IMR-90 (cell line): ENCODE measurements around the gene NOL4L. TPM values are rescaled to one million over a fixed set of nuclear protein-coding genes. Genes with fewer than 3 reads are reported as not detected.

Source experiments
- ATAC-seq: fragments of 200-7000 bp; cut with Tn5 transposase; 2 replicates; pipeline ENCODE4 v1.9.1; 2020; ENCODE audit warnings: low read depth, mild to moderate bottlenecking, moderate library complexity
- BruUV-seq: library from RNA; stranded (reverse); fragments of 400-500 nt; replicated peaks from 2 replicates; lab custom pipeline; 2021; lab: Mats Ljungman, UMichigan
- CTCF ChIA-PET: fragments of 300-600 bp; formaldehyde crosslinking; extraction: SDS; loops from one replicate; lab custom pipeline; 2021; ENCODE audit warnings: antibody characterized with exemption; lab: Yijun Ruan, JAX
- POLR2A ChIA-PET: fragments of 300-600 bp; sonication (Branson Sonifier 250); formaldehyde crosslinking; loops from one replicate; lab custom pipeline; 2022; ENCODE audit warnings: antibody characterized with exemption; ENCODE audit not compliant: unreplicated experiment; lab: Charles Lee
- DNase-seq: peaks from one replicate; pipeline ENCODE4 v3.0.0; 2013
- H2AFZ ChIP-seq: replicated peaks from 2 replicates; pipeline ENCODE3; 2013; ENCODE audit warnings: low read length, mild to moderate bottlenecking; ENCODE audit not compliant: poor library complexity
- H2AK5ac ChIP-seq: 2 replicates; pipeline ENCODE4 v1.6.1; 2013; ENCODE audit warnings: low read depth, low read length, inconsistent platforms
- H2AK9ac ChIP-seq: replicated peaks from 2 replicates; pipeline ENCODE3; 2013; ENCODE audit warnings: mild to moderate bottlenecking, low read depth, low read length, moderate library complexity; ENCODE audit not compliant: poor library complexity
- H2BK120ac ChIP-seq: 2 replicates; pipeline ENCODE4 v1.6.1; 2013; ENCODE audit warnings: low read depth, low read length, inconsistent platforms
- H2BK15ac ChIP-seq: 3 replicates; pipeline ENCODE4 v1.6.1; 2013; ENCODE audit warnings: low read depth, low read length, inconsistent platforms
- H2BK20ac ChIP-seq: 2 replicates; pipeline ENCODE4 v1.6.1; 2013; ENCODE audit warnings: low read depth, mild to moderate bottlenecking, inconsistent platforms, low read length, moderate library complexity
- H2BK5ac ChIP-seq: 2 replicates; pipeline ENCODE4 v1.6.1; 2013; ENCODE audit warnings: mild to moderate bottlenecking, low read depth, low read length, inconsistent platforms; ENCODE audit not compliant: poor library complexity, severe bottlenecking
- H3K14ac ChIP-seq: replicated peaks from 2 replicates; pipeline ENCODE4 v1.6.1; 2013; ENCODE audit warnings: low read depth, low read length, inconsistent platforms
- H3K18ac ChIP-seq: 2 replicates; pipeline ENCODE4 v1.6.1; 2013; ENCODE audit warnings: low read depth, low read length, control low read depth
- H3K23ac ChIP-seq: 2 replicates; pipeline ENCODE4 v1.6.1; 2013; ENCODE audit warnings: low read depth, low read length, inconsistent platforms
- H3K27ac ChIP-seq: 2 replicates; pipeline ENCODE4 v1.5.1; 2013; ENCODE audit warnings: mild to moderate bottlenecking, control low read depth, low read length; ENCODE audit not compliant: insufficient read depth
- H3K27me3 ChIP-seq: 2 replicates; pipeline ENCODE4 v1.6.1; 2013; ENCODE audit warnings: low read length; ENCODE audit not compliant: control insufficient read depth, insufficient read depth
- H3K36me3 ChIP-seq: 2 replicates; pipeline ENCODE4 v1.6.1; 2013; ENCODE audit warnings: low read length, mixed read lengths; ENCODE audit not compliant: control insufficient read depth, insufficient read depth
- H3K4ac ChIP-seq: 2 replicates; pipeline ENCODE4 v1.6.1; 2013; ENCODE audit warnings: low read depth, low read length, inconsistent platforms
- H3K4me1 ChIP-seq: 2 replicates; pipeline ENCODE4 v1.6.1; 2013; ENCODE audit warnings: low read length, mixed read lengths; ENCODE audit not compliant: control insufficient read depth, insufficient read depth
- H3K4me2 ChIP-seq: 2 replicates; pipeline ENCODE4 v1.6.1; 2013; ENCODE audit warnings: low read depth, mild to moderate bottlenecking, control low read depth, low read length, moderate library complexity
- H3K4me3 ChIP-seq: 2 replicates; pipeline ENCODE4 v1.5.1; 2013; ENCODE audit warnings: low read depth, mild to moderate bottlenecking, control low read depth, low read length, moderate library complexity; ENCODE audit not compliant: insufficient read depth
- H3K56ac ChIP-seq: 2 replicates; pipeline ENCODE4 v1.6.1; 2013; ENCODE audit warnings: low read length, inconsistent platforms; ENCODE audit not compliant: insufficient read depth; ENCODE audit errors: extremely low read depth
- H3K79me1 ChIP-seq, 2 experiments: 2 replicates each; pipeline ENCODE4 v1.6.1; 2013; ENCODE audit warnings: low read length in 2 of 2, inconsistent platforms in 1 of 2, low read depth in 1 of 2
- H3K9ac ChIP-seq: 2 replicates; pipeline ENCODE4 v1.6.1; 2013; ENCODE audit warnings: low read depth, low read length, control low read depth
- H3K9me1 ChIP-seq: 2 replicates; pipeline ENCODE4 v1.6.1; 2013; ENCODE audit warnings: low read length, inconsistent platforms; ENCODE audit not compliant: insufficient read depth
- H3K9me3 ChIP-seq: 2 replicates; pipeline ENCODE4 v1.6.1; 2013; ENCODE audit warnings: low read length; ENCODE audit not compliant: control insufficient read depth, insufficient read depth
- H4K20me1 ChIP-seq: 2 replicates; pipeline ENCODE4 v1.6.1; 2013; ENCODE audit warnings: low read length, inconsistent platforms; ENCODE audit not compliant: insufficient read depth
- H4K5ac ChIP-seq: 2 replicates; pipeline ENCODE4 v1.6.1; 2013; ENCODE audit warnings: mild to moderate bottlenecking, low read depth, low read length, control low read depth
- H4K8ac ChIP-seq, 2 experiments: 2 replicates each; pipeline ENCODE4 v1.6.1; 2013; ENCODE audit warnings: low read depth in 2 of 2, low read length in 2 of 2, control low read depth in 1 of 2, inconsistent platforms in 1 of 2
- H4K91ac ChIP-seq: 2 replicates; pipeline ENCODE4 v1.6.1; 2013; ENCODE audit warnings: low read depth, low read length, inconsistent platforms; ENCODE audit not compliant: insufficient read depth
- BHLHE40 ChIP-seq: fragments of 150-350 bp; IDR thresholded peaks from 2 replicates; pipeline ENCODE4 v1.6.1; 2016; ENCODE audit warnings: mild to moderate bottlenecking, low read depth, low read length
- CEBPB ChIP-seq: IDR thresholded peaks from 2 replicates; pipeline ENCODE4 v1.6.1; 2012; ENCODE audit warnings: low read depth, low read length, improper control_type of control experiment
- CHD1 ChIP-seq: IDR thresholded peaks from 2 replicates; pipeline ENCODE4 v1.6.1; 2012; ENCODE audit warnings: low read depth, low read length, improper control_type of control experiment
- ELK1 ChIP-seq: fragments of 150-350 bp; IDR thresholded peaks from 2 replicates; pipeline ENCODE4 v1.6.1; 2016; ENCODE audit warnings: low read depth, mild to moderate bottlenecking, low read length, moderate library complexity, borderline replicate concordance
- MAFK ChIP-seq: IDR thresholded peaks from 2 replicates; pipeline ENCODE4 v1.6.1; 2012; ENCODE audit warnings: low read depth, low read length, improper control_type of control experiment
- MXI1 ChIP-seq: IDR thresholded peaks from 2 replicates; pipeline ENCODE4 v1.6.1; 2012; ENCODE audit warnings: low read depth, mild to moderate bottlenecking, low read length, moderate library complexity, borderline replicate concordance
- NFE2L2 ChIP-seq: fragments of 150-350 bp; IDR thresholded peaks from 2 replicates; pipeline ENCODE4 v1.6.1; 2016; ENCODE audit warnings: low read depth, mild to moderate bottlenecking, low read length
- RAD21 ChIP-seq: IDR thresholded peaks from 2 replicates; pipeline ENCODE4 v1.6.1; 2012; ENCODE audit warnings: low read length, improper control_type of control experiment
- RFX5 ChIP-seq: IDR thresholded peaks from 2 replicates; pipeline ENCODE4 v1.8.0; 2012; ENCODE audit warnings: low read depth, mild to moderate bottlenecking, low read length, moderate library complexity
- USF2 ChIP-seq: fragments of 150-350 bp; IDR thresholded peaks from 2 replicates; pipeline ENCODE4 v1.6.1; 2017; ENCODE audit warnings: mild to moderate bottlenecking, antibody characterized with exemption, low read length, low read depth
- WGBS, 2 experiments: methylation state at CpG; one replicate each; pipeline versions ENCODE4 v1.1.5 to v1.1.7; 2013; ENCODE audit warnings: missing lambda C conversion rate in 2 of 2; ENCODE audit not compliant: insufficient read length in 1 of 2; ENCODE audit errors: extremely low coverage in 2 of 2; 5-methylcytosine and 5-hydroxymethylcytosine counted together
- dilution Hi-C: fragments of 300-500 bp; cut with HindIII; formaldehyde crosslinking; loops from one replicate; pipeline ENCODE4 v1.14.3; 2018; ENCODE audit warnings: low sequenced_read_pairs; ENCODE audit not compliant: unreplicated experiment
- in situ Hi-C: fragments of 300-500 bp; cut with MboI; formaldehyde crosslinking; loops from 3 replicates; pipeline ENCODE4 v1.14.3; 2019; ENCODE audit warnings: low sequenced_read_pairs, inconsistent platforms, mixed read lengths
- intact Hi-C: fragments of 100-400 bp; cut with micrococcal nuclease; formaldehyde crosslinking; loops from 2 replicates; pipeline ENCODE4 v1.10.0; 2022
- polyA plus RNA-seq, 3 experiments: library from polyadenylated mRNA; depleted of rRNA; stranded (reverse); fragments of >200 nt; gene quantifications; 2 replicates each; pipeline ENCODE4 v1.2.3, GENCODE V29; 2012; ENCODE audit warnings: low replicate concordance in 1 of 3
- total RNA-seq: library from RNA; depleted of rRNA; stranded (reverse); fragments of >200 nt; gene quantifications from 2 replicates; pipeline ENCODE4 v1.2.3, GENCODE V29; 2012

Gene NOL4L
- total and polyA plus RNA-seq, 2 of the 4 experiments (the other 2 are of a cell fraction), result 4.7 to 13.3 TPM

- H2BK120ac ChIP-seq, result no peak overlapping the region
- H3K4ac ChIP-seq, result no peak overlapping the region
- H2BK20ac ChIP-seq, result 0 out of 2 replicates have a peak overlapping the region, but pooled peaks have one; percentile 1
- ChIA-PET POLR2A (no interaction called here), CTCF (no interaction called here)
- no peak overlapping the region for H4K91ac ChIP-seq
- no peak overlapping the region for H3K4me2 ChIP-seq
- no peak overlapping the region for H4K5ac ChIP-seq
- H3K4me3 ChIP-seq, result no peak overlapping the region
- in situ Hi-C loops (loop anchor here (5.0 to 10.0 kb wide), 2 partner anchors 134 to 257 kb away; no protein-coding TSS in a partner anchor), dilution Hi-C loops (no loop called here), intact Hi-C loops (no loop called here)
- H3K9me1 ChIP-seq, result peaks cover 8% of the 10 kb centered on the region
- H3K79me1 ChIP-seq, result no peaks in the 10 kb centered on the region
- no peaks in the 10 kb centered on the region; the same call in 1 of the 2 replicates for H3K27me3 ChIP-seq
- H4K8ac ChIP-seq, result no peak overlapping the region
- H3K36me3 ChIP-seq, result no peaks in the 10 kb centered on the region
- no peaks in the 10 kb centered on the region; the same call in 1 of the 2 replicates for H4K20me1 ChIP-seq
- no peak overlapping the region for H3K23ac ChIP-seq
- H3K9ac ChIP-seq, result no peak overlapping the region
- DNase-seq (no peak), ATAC-seq (no peak)
- no peak overlapping the region for H2BK15ac ChIP-seq
- peaks cover 9% of the 10 kb centered on the region; the same call in 1 of the 2 replicates for H3K4me1 ChIP-seq
- no TSS peak for BruUV-seq
- TF ChIP-seq CHD1, result no peak
- TF ChIP-seq USF2, result no peak
- TF ChIP-seq RFX5, result no peak
- TF ChIP-seq ELK1, result no peak
- no peak for TF ChIP-seq MAFK
- TF ChIP-seq RAD21, result no peak
- TF ChIP-seq MXI1, result no peak
- no peak for TF ChIP-seq BHLHE40
- TF ChIP-seq CEBPB, result no peak
- no peak for TF ChIP-seq NFE2L2
- no peak overlapping the region for H3K27ac ChIP-seq
- no peak overlapping the region for H3K56ac ChIP-seq
- no peaks in the 10 kb centered on the region for H3K9me3 ChIP-seq
- H2BK5ac ChIP-seq, result no peak overlapping the region
- H3K18ac ChIP-seq, result no peak overlapping the region
- H3K14ac ChIP-seq, result no peak overlapping the region
- 80% methylated on average over 1 of the region's 15 CpGs; no CpG with 5 or more reads in 1 of the 2 experiments for WGBS, 2 experiments
- peak overlapping the region; percentile 83 for H2AK9ac ChIP-seq
- H2AK5ac ChIP-seq, result no peak overlapping the region
- H2AFZ ChIP-seq, result no peak overlapping the region
These were observed 67.1 kb downstream of the NOL4L start for GRCh38 chr20:32517914-32518592.
